Hepatocyte (in vitro differentiated cells): ENCODE measurements around the gene CPHXL2.

Source experiments
- CTCF ChIP-seq: fragments of 200-600 bp; sonication (generic); IDR thresholded peaks from 2 replicates; pipeline ENCODE4 v1.5.1; 2016; ENCODE audit warnings: antibody characterized with exemption, mild to moderate bottlenecking; ENCODE audit not compliant: poor library complexity
- EZH2 ChIP-seq: fragments of 200-600 bp; sonication (generic); IDR thresholded peaks from 2 replicates; pipeline ENCODE4 v1.6.1; 2016; ENCODE audit warnings: antibody characterized with exemption, mild to moderate bottlenecking, borderline replicate concordance

GRCh38 chr16:75620326-75621169 is 56.3 kb downstream of the CPHXL2 start:
- TF ChIP-seq CTCF, result no peak
- no peak for TF ChIP-seq EZH2
